GM23338 (cell line): ENCODE measurements around the gene ATXN3. TPM values are rescaled to one million over a fixed set of nuclear protein-coding genes. Genes with fewer than 3 reads are reported as not detected.

Source experiments
- ATAC-seq: fragments of 200-7000 bp; cut with Tn5 transposase; 3 replicates; pipeline ENCODE4 v1.9.1; 2020
- DNase-seq: peaks from one replicate; pipeline ENCODE4 v3.0.0-alpha.2; 2015; ENCODE audit warnings: low spot score
- H2AFZ ChIP-seq: fragments of 200-600 bp; sonication (generic); 2 replicates; pipeline ENCODE4 v1.8.0; 2016; ENCODE audit warnings: antibody characterized with exemption, mild to moderate bottlenecking, moderate library complexity
- H3F3A ChIP-seq: fragments of 200-600 bp; sonication (generic); replicated peaks from 2 replicates; pipeline ENCODE4 v1.8.0; 2017; ENCODE audit warnings: antibody characterized with exemption, mixed run types, low read depth
- H3K27ac ChIP-seq: fragments of 200-600 bp; sonication (generic); 2 replicates; pipeline ENCODE4 v1.6.1; 2016; ENCODE audit warnings: low read depth
- H3K27me3 ChIP-seq: fragments of 200-600 bp; sonication (generic); 2 replicates; pipeline ENCODE4 v1.8.0; 2016; ENCODE audit warnings: mild to moderate bottlenecking, mixed run types, moderate library complexity; ENCODE audit not compliant: insufficient read depth
- H3K36me3 ChIP-seq: fragments of 200-600 bp; sonication (generic); 2 replicates; pipeline ENCODE4 v1.8.0; 2016; ENCODE audit warnings: mild to moderate bottlenecking; ENCODE audit not compliant: insufficient read depth
- H3K4me1 ChIP-seq: fragments of 200-600 bp; sonication (generic); 2 replicates; pipeline ENCODE4 v1.8.0; 2016; ENCODE audit warnings: mild to moderate bottlenecking, moderate library complexity; ENCODE audit not compliant: insufficient read depth
- H3K4me2 ChIP-seq: fragments of 200-600 bp; sonication (generic); 2 replicates; pipeline ENCODE4 v1.7.1; 2017; ENCODE audit warnings: mixed run types
- H3K4me3 ChIP-seq: fragments of 200-600 bp; sonication (generic); 2 replicates; pipeline ENCODE4 v1.6.1; 2016; ENCODE audit warnings: mixed run types
- H3K79me2 ChIP-seq: fragments of 200-600 bp; sonication (generic); replicated peaks from 2 replicates; pipeline ENCODE4 v1.8.0; 2017; ENCODE audit warnings: mild to moderate bottlenecking; ENCODE audit not compliant: insufficient read depth
- H3K9me2 ChIP-seq: fragments of 200-600 bp; sonication (generic); 2 replicates; pipeline ENCODE4 v1.8.0; 2017; ENCODE audit not compliant: insufficient read depth
- H4K20me1 ChIP-seq: fragments of 200-600 bp; sonication (generic); replicated peaks from 2 replicates; pipeline ENCODE4 v1.8.0; 2017; ENCODE audit warnings: mild to moderate bottlenecking; ENCODE audit not compliant: insufficient read depth
- H3K27ac Mint-ChIP-seq: 2 replicates; pipeline ENCODE4 v1.8.0; 2020; ENCODE audit warnings: inconsistent platforms, mild to moderate bottlenecking, moderate library complexity, mixed read lengths
- H3K27me3 Mint-ChIP-seq: 3 replicates; pipeline ENCODE4 v1.8.0; 2022; ENCODE audit warnings: low read depth, mild to moderate bottlenecking, moderate library complexity, mixed read lengths, inconsistent platforms; ENCODE audit not compliant: insufficient read depth, poor library complexity
- H3K36me3 Mint-ChIP-seq: 3 replicates; pipeline ENCODE4 v1.8.0; 2021; ENCODE audit warnings: low read depth, mild to moderate bottlenecking, inconsistent platforms, moderate library complexity, mixed read lengths
- H3K4me1 Mint-ChIP-seq: 3 replicates; pipeline ENCODE4 v1.8.0; 2020; ENCODE audit warnings: mild to moderate bottlenecking, inconsistent platforms, mixed read lengths
- H3K4me3 Mint-ChIP-seq: 3 replicates; pipeline ENCODE4 v1.8.0; 2021; ENCODE audit warnings: moderate library complexity, mild to moderate bottlenecking, inconsistent platforms, mixed read lengths
- H3K9me3 Mint-ChIP-seq: 3 replicates; pipeline ENCODE4 v1.8.0; 2020; ENCODE audit warnings: moderate library complexity, mild to moderate bottlenecking, inconsistent platforms, mixed read lengths
- CREB1 ChIP-seq: fragments of 250-450 bp; sonication (Bioruptor Pico); IDR thresholded peaks from 2 replicates; pipeline ENCODE4 v1.5.0; 2020; ENCODE audit warnings: low read depth, mild to moderate bottlenecking, moderate library complexity
- EZH2 ChIP-seq: fragments of 200-600 bp; sonication (generic); IDR thresholded peaks from one replicate; pipeline ENCODE4 v1.8.0; 2017; ENCODE audit warnings: antibody characterized with exemption, mild to moderate bottlenecking, low read depth; ENCODE audit not compliant: unreplicated experiment
- JUNB ChIP-seq: IDR thresholded peaks from one replicate; pipeline ENCODE4 v1.6.1; 2016; ENCODE audit warnings: antibody characterized with exemption; ENCODE audit not compliant: unreplicated experiment
- POLR2AphosphoS5 ChIP-seq: IDR thresholded peaks from 2 replicates; pipeline ENCODE4 v1.6.1; 2016; ENCODE audit warnings: antibody characterized with exemption, low read depth
- REST ChIP-seq: IDR thresholded peaks from one replicate; pipeline ENCODE4 v1.6.1; 2018; ENCODE audit warnings: antibody characterized with exemption; ENCODE audit not compliant: unreplicated experiment
- long read RNA-seq: library from polyadenylated mRNA; unstranded; transcript quantifications from one replicate; pipeline ENCODE4 v2.0.0, GENCODE V29; 2020; ENCODE audit not compliant: unreplicated experiment
- polyA plus RNA-seq: library from polyadenylated mRNA; unstranded; fragments of >200 nt; fragmentation: Nextera tagmentation; extraction: Ambion mirVana; gene quantifications from 2 replicates; pipeline ENCODE4 v1.2.1, GENCODE V29; 2016
- total RNA-seq: library from RNA; depleted of rRNA; stranded (reverse); fragments of >200 nt; shearing (Covaris generic); gene quantifications from 2 replicates; pipeline ENCODE4 v1.2.3, GENCODE V29; 2014; rRNA removed
- TF ChIP-seq, protein P1 (sequence below), 2 experiments: fragments of 200-600 bp in 1 of 2; sonication (generic) in 1 of 2; conservative IDR thresholded peaks; 2 replicates each; pipeline versions ENCODE4 v1.5.1 to v1.6.1; 2016 to 2017; ENCODE audit warnings: antibody characterized with exemption in 2 of 2, low read depth in 2 of 2, mild to moderate bottlenecking in 2 of 2, moderate library complexity in 1 of 2
- TF ChIP-seq, protein P2 (sequence below): fragments of 250-450 bp; sonication (Bioruptor Pico); IDR thresholded peaks from 2 replicates; pipeline ENCODE4 v1.5.0; 2020; ENCODE audit warnings: mild to moderate bottlenecking, moderate library complexity

ATXN3 gene
- total RNA-seq (36.4 and 39.5 TPM in 2 replicates), polyA plus RNA-seq (47.6 and 66.7 TPM in 2 replicates)
- long read RNA-seq, full-length matches to known transcripts: 9 of 17 reads
- long read RNA-seq, partial matches to known transcripts: 1 of 17 reads
- long read RNA-seq, other reads (novel, unspliced or antisense): 7 of 17 reads

GRCh38 chr14:92106143-92106926 lies at the start of gene ATXN3:
ATXN3 (minus strand) TSS chr14:92106582; CDS start chr14:92106552, 30 bp downstream.
- Histone ChIP-seq H3K36me3 (no peaks in the 10 kb centered on the region), H3K27me3 (no peaks in the 10 kb centered on the region), H4K20me1 (peaks cover 5% of the 10 kb centered on the region), H3K9me2 (no peaks in the 10 kb centered on the region), H3K27ac (peak within 1 kb of the TSS; percentile 77), H3K79me2 (peaks cover 49% of the 10 kb centered on the region), H3K4me1 (peaks cover 5% of the 10 kb centered on the region), H3K4me3 (peak within 1 kb of the TSS; percentile 94), H3K4me2 (peak within 1 kb of the TSS; percentile 95), H2AFZ (peak within 1 kb of the TSS; percentile 67), H3F3A (peaks cover 8% of the 10 kb centered on the region)
- no peaks in the 10 kb centered on the region; the same call in 2 of the 3 replicates for H3K9me3 Mint-ChIP-seq
- H3K4me1 Mint-ChIP-seq: peaks cover 18% of the 10 kb centered on the region
- peak within 1 kb of the TSS; percentile 54 for H3K27ac Mint-ChIP-seq
- no peaks in the 10 kb centered on the region for H3K36me3 Mint-ChIP-seq
- H3K27me3 Mint-ChIP-seq: peaks cover 3% of the 10 kb centered on the region
- ATAC-seq (peak; percentile 88), DNase-seq (peak; percentile 99)
- TF ChIP-seq POLR2AphosphoS5 (peak; percentile 69), REST (no peak), EZH2 (no peak), JUNB (no peak), CREB1 (CRISPR knock-in tag) (peak; percentile 75)
- TF ChIP-seq, protein P1, sequence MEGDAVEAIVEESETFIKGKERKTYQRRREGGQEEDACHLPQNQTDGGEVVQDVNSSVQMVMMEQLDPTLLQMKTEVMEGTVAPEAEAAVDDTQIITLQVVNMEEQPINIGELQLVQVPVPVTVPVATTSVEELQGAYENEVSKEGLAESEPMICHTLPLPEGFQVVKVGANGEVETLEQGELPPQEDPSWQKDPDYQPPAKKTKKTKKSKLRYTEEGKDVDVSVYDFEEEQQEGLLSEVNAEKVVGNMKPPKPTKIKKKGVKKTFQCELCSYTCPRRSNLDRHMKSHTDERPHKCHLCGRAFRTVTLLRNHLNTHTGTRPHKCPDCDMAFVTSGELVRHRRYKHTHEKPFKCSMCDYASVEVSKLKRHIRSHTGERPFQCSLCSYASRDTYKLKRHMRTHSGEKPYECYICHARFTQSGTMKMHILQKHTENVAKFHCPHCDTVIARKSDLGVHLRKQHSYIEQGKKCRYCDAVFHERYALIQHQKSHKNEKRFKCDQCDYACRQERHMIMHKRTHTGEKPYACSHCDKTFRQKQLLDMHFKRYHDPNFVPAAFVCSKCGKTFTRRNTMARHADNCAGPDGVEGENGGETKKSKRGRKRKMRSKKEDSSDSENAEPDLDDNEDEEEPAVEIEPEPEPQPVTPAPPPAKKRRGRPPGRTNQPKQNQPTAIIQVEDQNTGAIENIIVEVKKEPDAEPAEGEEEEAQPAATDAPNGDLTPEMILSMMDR (conservative IDR thresholded peaks at IDR 0.05; ENCODE audit: low read depth in 2 of 2): peak; percentile 67 to 81
- TF ChIP-seq, protein P2, sequence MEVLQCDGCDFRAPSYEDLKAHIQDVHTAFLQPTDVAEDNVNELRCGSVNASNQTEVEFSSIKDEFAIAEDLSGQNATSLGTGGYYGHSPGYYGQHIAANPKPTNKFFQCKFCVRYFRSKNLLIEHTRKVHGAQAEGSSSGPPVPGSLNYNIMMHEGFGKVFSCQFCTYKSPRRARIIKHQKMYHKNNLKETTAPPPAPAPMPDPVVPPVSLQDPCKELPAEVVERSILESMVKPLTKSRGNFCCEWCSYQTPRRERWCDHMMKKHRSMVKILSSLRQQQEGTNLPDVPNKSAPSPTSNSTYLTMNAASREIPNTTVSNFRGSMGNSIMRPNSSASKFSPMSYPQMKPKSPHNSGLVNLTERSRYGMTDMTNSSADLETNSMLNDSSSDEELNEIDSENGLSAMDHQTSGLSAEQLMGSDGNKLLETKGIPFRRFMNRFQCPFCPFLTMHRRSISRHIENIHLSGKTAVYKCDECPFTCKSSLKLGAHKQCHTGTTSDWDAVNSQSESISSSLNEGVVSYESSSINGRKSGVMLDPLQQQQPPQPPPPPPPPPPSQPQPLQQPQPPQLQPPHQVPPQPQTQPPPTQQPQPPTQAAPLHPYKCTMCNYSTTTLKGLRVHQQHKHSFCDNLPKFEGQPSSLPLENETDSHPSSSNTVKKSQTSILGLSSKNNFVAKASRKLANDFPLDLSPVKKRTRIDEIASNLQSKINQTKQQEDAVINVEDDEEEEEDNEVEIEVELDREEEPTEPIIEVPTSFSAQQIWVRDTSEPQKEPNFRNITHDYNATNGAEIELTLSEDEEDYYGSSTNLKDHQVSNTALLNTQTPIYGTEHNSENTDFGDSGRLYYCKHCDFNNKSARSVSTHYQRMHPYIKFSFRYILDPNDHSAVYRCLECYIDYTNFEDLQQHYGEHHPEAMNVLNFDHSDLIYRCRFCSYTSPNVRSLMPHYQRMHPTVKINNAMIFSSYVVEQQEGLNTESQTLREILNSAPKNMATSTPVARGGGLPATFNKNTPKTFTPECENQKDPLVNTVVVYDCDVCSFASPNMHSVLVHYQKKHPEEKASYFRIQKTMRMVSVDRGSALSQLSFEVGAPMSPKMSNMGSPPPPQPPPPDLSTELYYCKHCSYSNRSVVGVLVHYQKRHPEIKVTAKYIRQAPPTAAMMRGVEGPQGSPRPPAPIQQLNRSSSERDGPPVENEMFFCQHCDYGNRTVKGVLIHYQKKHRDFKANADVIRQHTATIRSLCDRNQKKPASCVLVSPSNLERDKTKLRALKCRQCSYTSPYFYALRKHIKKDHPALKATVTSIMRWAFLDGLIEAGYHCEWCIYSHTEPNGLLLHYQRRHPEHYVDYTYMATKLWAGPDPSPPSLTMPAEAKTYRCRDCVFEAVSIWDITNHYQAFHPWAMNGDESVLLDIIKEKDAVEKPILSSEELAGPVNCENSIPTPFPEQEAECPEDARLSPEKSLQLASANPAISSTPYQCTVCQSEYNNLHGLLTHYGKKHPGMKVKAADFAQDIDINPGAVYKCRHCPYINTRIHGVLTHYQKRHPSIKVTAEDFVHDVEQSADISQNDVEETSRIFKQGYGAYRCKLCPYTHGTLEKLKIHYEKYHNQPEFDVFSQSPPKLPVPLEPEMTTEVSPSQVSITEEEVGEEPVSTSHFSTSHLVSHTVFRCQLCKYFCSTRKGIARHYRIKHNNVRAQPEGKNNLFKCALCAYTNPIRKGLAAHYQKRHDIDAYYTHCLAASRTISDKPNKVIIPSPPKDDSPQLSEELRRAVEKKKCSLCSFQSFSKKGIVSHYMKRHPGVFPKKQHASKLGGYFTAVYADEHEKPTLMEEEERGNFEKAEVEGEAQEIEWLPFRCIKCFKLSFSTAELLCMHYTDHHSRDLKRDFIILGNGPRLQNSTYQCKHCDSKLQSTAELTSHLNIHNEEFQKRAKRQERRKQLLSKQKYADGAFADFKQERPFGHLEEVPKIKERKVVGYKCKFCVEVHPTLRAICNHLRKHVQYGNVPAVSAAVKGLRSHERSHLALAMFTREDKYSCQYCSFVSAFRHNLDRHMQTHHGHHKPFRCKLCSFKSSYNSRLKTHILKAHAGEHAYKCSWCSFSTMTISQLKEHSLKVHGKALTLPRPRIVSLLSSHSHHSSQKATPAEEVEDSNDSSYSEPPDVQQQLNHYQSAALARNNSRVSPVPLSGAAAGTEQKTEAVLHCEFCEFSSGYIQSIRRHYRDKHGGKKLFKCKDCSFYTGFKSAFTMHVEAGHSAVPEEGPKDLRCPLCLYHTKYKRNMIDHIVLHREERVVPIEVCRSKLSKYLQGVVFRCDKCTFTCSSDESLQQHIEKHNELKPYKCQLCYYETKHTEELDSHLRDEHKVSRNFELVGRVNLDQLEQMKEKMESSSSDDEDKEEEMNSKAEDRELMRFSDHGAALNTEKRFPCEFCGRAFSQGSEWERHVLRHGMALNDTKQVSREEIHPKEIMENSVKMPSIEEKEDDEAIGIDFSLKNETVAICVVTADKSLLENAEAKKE (CRISPR knock-in tag): no peak
- peak within 1 kb of the TSS; percentile 96 for H3K4me3 Mint-ChIP-seq
